ENCODE results near the gene ANGPT4.

ANGPT4 gene, protein sequence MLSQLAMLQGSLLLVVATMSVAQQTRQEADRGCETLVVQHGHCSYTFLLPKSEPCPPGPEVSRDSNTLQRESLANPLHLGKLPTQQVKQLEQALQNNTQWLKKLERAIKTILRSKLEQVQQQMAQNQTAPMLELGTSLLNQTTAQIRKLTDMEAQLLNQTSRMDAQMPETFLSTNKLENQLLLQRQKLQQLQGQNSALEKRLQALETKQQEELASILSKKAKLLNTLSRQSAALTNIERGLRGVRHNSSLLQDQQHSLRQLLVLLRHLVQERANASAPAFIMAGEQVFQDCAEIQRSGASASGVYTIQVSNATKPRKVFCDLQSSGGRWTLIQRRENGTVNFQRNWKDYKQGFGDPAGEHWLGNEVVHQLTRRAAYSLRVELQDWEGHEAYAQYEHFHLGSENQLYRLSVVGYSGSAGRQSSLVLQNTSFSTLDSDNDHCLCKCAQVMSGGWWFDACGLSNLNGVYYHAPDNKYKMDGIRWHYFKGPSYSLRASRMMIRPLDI

DNA sequence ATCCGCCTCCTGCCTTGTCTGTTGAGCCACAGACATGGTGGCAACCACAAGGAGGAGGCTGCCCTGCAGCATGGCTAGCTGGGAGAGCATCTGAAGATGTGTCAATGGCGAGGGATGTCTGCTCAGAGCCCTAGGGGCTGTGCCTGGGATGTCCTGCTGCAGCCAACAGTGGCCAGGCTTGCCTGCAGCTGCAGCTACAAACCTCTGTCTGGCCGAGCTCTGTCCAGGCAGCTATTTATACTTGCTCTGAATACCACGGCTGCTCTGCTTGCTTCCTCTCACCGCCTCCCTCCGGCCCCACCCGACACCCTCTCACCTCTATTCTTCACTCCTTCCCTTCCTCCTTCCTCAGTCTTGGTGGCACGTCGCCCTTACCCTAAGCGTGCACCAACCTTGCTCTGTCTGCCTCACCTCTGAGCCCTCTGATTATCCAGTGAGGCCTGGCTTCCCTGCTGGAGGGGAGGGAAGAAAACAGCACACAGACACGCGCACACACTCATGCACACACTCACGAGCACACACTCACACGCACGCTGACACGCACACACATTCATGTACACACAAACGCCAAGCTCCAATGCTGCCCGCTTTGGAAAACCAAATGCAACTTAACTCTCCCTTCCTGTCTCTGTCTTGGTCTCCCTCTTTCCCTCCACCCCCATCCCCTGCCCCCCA is at the start of gene ANGPT4:
ANGPT4 (minus strand) TSS at position 210 of the 675 bp plus-strand sequence; CDS start at position 90, 120 bp downstream.
- no peak within 1 kb of the TSS for H3K9ac ChIP-seq (ENCODE audit: insufficient read length)
- no peak within 1 kb of the TSS for H3K4me3 ChIP-seq
- H3K27ac ChIP-seq: no peak within 1 kb of the TSS
- no peaks in the 10 kb centered on the region for H3K36me3 ChIP-seq (ENCODE audit: insufficient read depth, low read length)
- H3K9me3 ChIP-seq (ENCODE audit: low read depth, low read length): no peaks in the 10 kb centered on the region
- DNase-seq (ENCODE audit: low read depth, low spot score): no peak
- TF ChIP-seq FOXP2 (optimal IDR thresholded peaks at IDR 0.05; ENCODE audit: control extremely low read depth, extremely low read length, insufficient read depth) (no peak), POLR2AphosphoS5 (IDR thresholded peaks at IDR 0.05; ENCODE audit: borderline replicate concordance, low read depth, low read length) (no peak), EZH2 (IDR thresholded peaks at IDR 0.05) (no peak)

DNA sequence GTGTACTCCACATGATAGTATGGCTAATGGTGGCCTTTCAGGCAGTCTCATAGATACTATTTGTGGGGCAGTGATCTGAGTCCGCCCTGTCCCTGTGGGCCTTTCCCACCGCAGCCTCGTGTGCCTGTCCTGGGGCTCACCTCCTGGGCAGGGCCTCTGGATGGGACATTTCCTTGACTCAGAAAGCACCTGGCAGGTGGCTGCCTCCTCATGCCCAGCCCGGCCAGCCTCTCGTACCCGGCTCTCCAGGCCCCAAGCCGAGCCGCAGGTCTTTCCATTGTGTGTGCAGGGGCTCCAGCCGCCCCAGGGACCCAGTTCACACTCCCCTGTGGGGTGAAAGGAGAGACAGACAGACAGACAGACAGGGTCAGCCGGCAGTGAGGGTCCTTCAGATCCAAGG is 47.7 kb upstream of the ANGPT4 start:
- TF ChIP-seq FOXP2 (optimal IDR thresholded peaks at IDR 0.05; ENCODE audit: control extremely low read depth, extremely low read length, insufficient read depth): no peak
- TF ChIP-seq EZH2 (IDR thresholded peaks at IDR 0.05): no peak
- no peak for TF ChIP-seq POLR2AphosphoS5 (IDR thresholded peaks at IDR 0.05; ENCODE audit: borderline replicate concordance, low read depth, low read length)
- Histone ChIP-seq H3K4me3 (no peak overlapping the region), H3K9me3 (ENCODE audit: low read depth, low read length) (no peaks in the 10 kb centered on the region), H3K36me3 (ENCODE audit: insufficient read depth, low read length) (no peaks in the 10 kb centered on the region), H3K9ac (ENCODE audit: insufficient read length) (no peak overlapping the region), H3K27ac (no peak overlapping the region)
- no peak for DNase-seq (ENCODE audit: low read depth, low spot score)

DNA sequence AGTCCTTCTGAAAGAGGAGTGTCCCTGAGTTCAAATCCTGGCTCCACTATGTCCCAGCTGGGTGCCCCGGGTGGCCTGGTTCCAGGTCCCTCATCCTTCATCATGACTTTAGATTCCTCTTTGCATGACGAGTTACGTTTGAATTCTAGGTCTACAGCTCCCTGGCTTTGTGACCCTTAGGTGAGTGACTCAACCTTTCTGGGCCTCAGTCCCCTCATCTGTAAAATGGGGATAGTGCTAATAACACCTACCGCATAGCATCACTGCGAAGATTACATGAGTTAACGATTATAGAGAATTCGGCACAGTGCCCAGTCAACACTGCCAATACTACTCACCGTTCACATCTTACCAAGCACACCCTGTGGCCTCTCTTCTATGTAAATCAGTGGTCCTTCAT is 46.5 kb upstream of the ANGPT4 start:
- TF ChIP-seq POLR2AphosphoS5 (IDR thresholded peaks at IDR 0.05; ENCODE audit: borderline replicate concordance, low read depth, low read length) (no peak), FOXP2 (optimal IDR thresholded peaks at IDR 0.05; ENCODE audit: control extremely low read depth, extremely low read length, insufficient read depth) (no peak), EZH2 (IDR thresholded peaks at IDR 0.05) (no peak)
- H3K36me3 ChIP-seq (ENCODE audit: insufficient read depth, low read length): no peaks in the 10 kb centered on the region
- no peak for DNase-seq (ENCODE audit: low read depth, low spot score)
- no peak overlapping the region for H3K9ac ChIP-seq (ENCODE audit: insufficient read length)
- no peak overlapping the region for H3K4me3 ChIP-seq
- no peaks in the 10 kb centered on the region for H3K9me3 ChIP-seq (ENCODE audit: low read depth, low read length)
- H3K27ac ChIP-seq: no peak overlapping the region

DNA sequence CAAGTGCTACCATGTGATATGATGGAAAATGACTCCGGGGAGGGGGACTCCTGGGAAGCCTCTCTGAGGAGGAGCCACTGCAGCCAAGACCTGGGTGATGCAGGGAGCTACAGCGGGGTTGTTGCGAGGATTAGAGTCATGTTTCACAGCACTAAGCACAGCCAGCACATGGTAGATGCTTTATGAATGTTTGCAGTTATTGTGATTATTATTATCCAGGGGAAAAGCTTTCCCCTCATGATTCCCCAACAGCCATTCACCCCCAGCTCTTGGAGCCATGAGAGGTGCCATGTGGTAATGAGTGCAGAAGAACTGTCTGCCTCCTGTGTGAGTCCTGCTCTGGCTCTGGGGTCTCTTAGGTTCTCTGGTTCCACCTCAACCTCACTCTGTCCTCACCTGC is 46.1 kb upstream of the ANGPT4 start:
- TF ChIP-seq POLR2AphosphoS5 (IDR thresholded peaks at IDR 0.05; ENCODE audit: borderline replicate concordance, low read depth, low read length): no peak
- no peak for TF ChIP-seq FOXP2 (optimal IDR thresholded peaks at IDR 0.05; ENCODE audit: control extremely low read depth, extremely low read length, insufficient read depth)
- TF ChIP-seq EZH2 (IDR thresholded peaks at IDR 0.05): no peak
- Histone ChIP-seq H3K9ac (ENCODE audit: insufficient read length) (no peak overlapping the region), H3K9me3 (ENCODE audit: low read depth, low read length) (no peaks in the 10 kb centered on the region), H3K36me3 (ENCODE audit: insufficient read depth, low read length) (no peaks in the 10 kb centered on the region), H3K4me3 (no peak overlapping the region), H3K27ac (no peak overlapping the region)
- no peak for DNase-seq (ENCODE audit: low read depth, low spot score)

DNA sequence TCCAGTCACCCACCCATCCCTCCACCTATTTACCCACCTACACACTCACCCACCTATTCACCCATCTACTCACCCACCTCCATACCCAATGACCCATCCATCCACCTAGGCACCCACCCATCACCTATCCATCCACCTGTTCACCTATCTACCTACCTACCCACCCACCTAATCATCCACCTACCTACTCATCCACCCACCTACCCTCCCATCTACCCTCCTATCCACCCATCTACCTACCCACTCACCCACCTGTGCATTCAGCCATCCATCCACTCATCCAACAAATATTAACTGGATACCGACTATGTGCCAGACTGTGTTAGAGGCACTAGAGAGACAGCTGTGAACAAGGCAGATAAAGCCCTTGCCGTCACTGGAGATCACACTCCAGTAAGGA is 45.6 kb upstream of the ANGPT4 start:
- H3K36me3 ChIP-seq (ENCODE audit: insufficient read depth, low read length): no peaks in the 10 kb centered on the region
- H3K9ac ChIP-seq (ENCODE audit: insufficient read length): no peak overlapping the region
- no peaks in the 10 kb centered on the region for H3K9me3 ChIP-seq (ENCODE audit: low read depth, low read length)
- no peak overlapping the region for H3K4me3 ChIP-seq
- no peak for DNase-seq (ENCODE audit: low read depth, low spot score)
- H3K27ac ChIP-seq: no peak overlapping the region
- TF ChIP-seq EZH2 (IDR thresholded peaks at IDR 0.05) (no peak), FOXP2 (optimal IDR thresholded peaks at IDR 0.05; ENCODE audit: control extremely low read depth, extremely low read length, insufficient read depth) (no peak), POLR2AphosphoS5 (IDR thresholded peaks at IDR 0.05; ENCODE audit: borderline replicate concordance, low read depth, low read length) (no peak)

DNA sequence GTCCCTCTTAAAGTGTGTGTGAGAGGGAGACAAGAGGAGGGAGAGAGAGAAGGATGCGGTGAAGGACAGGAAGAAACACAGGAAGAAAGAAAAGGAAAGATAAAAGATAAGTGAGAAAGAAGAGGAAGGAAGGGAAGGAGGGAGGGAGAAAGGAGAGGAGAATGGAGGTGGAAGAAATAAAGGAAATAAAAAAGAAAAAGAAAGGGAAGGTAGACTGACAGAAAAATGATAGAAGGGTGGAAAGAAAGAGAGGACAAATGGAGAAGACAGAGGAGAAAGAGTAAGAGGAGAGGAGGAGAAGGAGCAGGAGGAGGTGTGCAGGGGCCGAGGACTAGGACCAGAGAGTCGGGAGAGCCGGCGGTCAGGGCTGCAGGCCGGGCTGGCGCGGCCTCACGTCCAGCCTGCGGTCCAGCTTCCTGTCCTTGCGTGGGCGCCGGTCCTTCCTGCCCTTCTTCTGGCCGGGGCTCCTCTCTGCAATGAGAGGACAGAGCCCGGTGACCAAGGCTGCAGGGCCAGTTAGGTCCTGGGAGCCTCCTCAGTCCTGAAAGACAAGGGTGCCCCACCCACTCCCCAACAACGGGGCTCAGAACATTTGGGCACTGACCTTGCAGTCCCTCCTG is 44.0 kb upstream of the ANGPT4 start:
- no peak overlapping the region for H3K4me3 ChIP-seq
- H3K9ac ChIP-seq (ENCODE audit: insufficient read length): no peak overlapping the region
- TF ChIP-seq EZH2 (IDR thresholded peaks at IDR 0.05) (no peak), POLR2AphosphoS5 (IDR thresholded peaks at IDR 0.05; ENCODE audit: borderline replicate concordance, low read depth, low read length) (no peak), FOXP2 (optimal IDR thresholded peaks at IDR 0.05; ENCODE audit: control extremely low read depth, extremely low read length, insufficient read depth) (no peak)

DNA sequence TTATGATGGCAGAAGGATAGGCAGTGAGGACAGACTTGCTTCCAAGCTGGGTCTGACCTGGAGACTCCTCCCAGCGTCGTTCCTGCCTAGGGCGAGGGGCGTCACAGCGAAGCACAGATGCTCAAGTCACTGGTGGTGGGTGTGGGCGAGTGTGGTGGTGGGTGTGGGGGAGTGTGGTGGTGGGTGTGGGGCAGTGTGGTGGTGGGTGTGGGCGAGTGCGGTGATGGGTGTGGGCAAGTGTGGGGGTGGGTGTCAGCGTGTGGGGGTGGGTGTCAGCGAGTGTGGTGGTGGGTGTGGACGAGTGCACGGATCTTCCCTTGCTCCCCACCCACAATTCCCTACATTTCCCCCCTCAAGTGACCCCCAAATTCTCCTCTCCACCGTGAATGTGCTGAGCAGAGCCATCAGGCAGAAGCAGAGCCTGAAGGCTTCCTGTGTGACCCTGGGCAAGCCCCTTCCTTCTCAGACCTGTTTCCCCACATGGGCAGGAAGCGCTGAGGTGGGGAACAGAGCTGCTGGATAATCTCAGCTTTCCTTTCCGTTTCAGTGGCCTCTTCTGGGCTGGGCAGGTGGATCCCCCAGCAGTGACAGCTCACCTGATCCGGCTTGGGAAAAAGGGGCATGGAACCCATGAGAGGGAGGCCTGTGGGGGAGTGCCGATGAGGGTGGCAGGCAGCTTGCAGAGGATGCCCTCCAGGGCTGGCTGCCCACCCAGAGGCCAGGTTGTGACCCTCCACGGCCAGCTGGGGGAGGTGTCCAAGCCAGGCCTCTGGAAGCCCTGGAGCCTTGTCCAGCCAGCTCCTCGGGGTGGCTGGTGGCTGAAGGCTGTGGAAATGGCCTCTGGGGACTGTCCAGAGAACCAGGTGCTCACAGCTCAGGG is 43.0 kb upstream of the ANGPT4 start:
- no peak overlapping the region for H3K4me3 ChIP-seq
- no peak overlapping the region for H3K27ac ChIP-seq
- H3K36me3 ChIP-seq (ENCODE audit: insufficient read depth, low read length): no peaks in the 10 kb centered on the region
- no peak for DNase-seq (ENCODE audit: low read depth, low spot score)
- no peak overlapping the region for H3K9ac ChIP-seq (ENCODE audit: insufficient read length)
- no peak for TF ChIP-seq EZH2 (IDR thresholded peaks at IDR 0.05)
- no peak for TF ChIP-seq FOXP2 (optimal IDR thresholded peaks at IDR 0.05; ENCODE audit: control extremely low read depth, extremely low read length, insufficient read depth)
- no peak for TF ChIP-seq POLR2AphosphoS5 (IDR thresholded peaks at IDR 0.05; ENCODE audit: borderline replicate concordance, low read depth, low read length)
- no peaks in the 10 kb centered on the region for H3K9me3 ChIP-seq (ENCODE audit: low read depth, low read length)

More for the DNA sequence above, 44.0 kb upstream of the ANGPT4 start:
- no peak overlapping the region for H3K27ac ChIP-seq
- DNase-seq (ENCODE audit: low read depth, low spot score): no peak
- no peaks in the 10 kb centered on the region for H3K36me3 ChIP-seq (ENCODE audit: insufficient read depth, low read length)
- no peaks in the 10 kb centered on the region for H3K9me3 ChIP-seq (ENCODE audit: low read depth, low read length)

All from SK-N-MC (cell line).